Measurements from ENCODE around the gene ADGRV1.

The ADGRV1 gene

DNA sequence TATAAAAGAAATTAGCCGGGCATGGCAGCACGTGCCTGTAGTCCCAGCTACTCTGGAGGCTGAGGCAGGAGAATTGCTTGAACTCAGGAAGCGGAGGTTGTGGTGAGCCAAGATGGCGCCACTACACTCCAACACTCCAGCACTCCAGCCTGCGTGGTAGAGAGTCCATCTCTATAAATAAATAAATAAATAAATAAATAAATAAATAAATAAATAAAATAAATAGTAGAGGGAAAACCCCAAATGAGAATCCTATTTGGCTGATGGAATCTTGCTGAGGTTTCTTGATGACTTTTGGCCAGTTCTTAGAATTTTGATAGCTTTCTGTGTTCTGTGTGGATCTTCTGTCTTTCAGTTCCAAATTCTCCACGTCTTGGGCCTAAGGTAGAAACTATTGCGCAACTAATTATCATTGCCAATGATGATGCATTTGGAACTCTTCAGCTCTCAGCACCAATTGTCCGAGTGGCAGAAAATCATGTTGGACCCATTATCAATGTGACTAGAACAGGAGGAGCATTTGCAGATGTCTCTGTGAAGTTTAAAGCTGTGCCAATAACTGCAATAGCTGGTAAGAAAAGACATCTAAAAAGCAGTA, 126.9 kb downstream of the ADGRV1 start (continued):
- TF ChIP-seq ZBTB1 (tag by site-specific recombination; IDR thresholded peaks at IDR 0.05): no peak
- TF ChIP-seq ZNF560 (tag by site-specific recombination; IDR thresholded peaks at IDR 0.05; ENCODE audit: borderline replicate concordance): peak; percentile 43; the same call in 1 of the 2 replicates
- TF ChIP-seq ZNF558 (tag by site-specific recombination; IDR thresholded peaks at IDR 0.05): peak; percentile 73
- no peak for TF ChIP-seq ZNF19 (tag by site-specific recombination; IDR thresholded peaks at IDR 0.05; ENCODE audit: low read depth)
- 0 out of 2 replicates have a peak, but pooled peaks have one; percentile 14 for TF ChIP-seq ZNF530 (tag by site-specific recombination; IDR thresholded peaks at IDR 0.05; ENCODE audit: low read depth)
- TF ChIP-seq ZNF274 (IDR thresholded peaks at IDR 0.05; ENCODE audit: low read length): no peak
- no peak for TF ChIP-seq ZNF274 (tag by site-specific recombination; IDR thresholded peaks at IDR 0.05; ENCODE audit: borderline replicate concordance)
- TF ChIP-seq ZNF140 (tag by site-specific recombination; IDR thresholded peaks at IDR 0.05): peak; percentile 61; the same call in 1 of the 2 replicates
- no peak for TF ChIP-seq ZNF658 (tag by site-specific recombination; IDR thresholded peaks at IDR 0.05)
- no peak for TF ChIP-seq ZNF239 (tag by site-specific recombination; IDR thresholded peaks at IDR 0.05)
- no peak for TF ChIP-seq ZNF138 (tag by site-specific recombination; IDR thresholded peaks at IDR 0.05; ENCODE audit: borderline replicate concordance)
- 0 out of 2 replicates have a peak, but pooled peaks have one; percentile 36 for TF ChIP-seq ZNF266 (tag by site-specific recombination; IDR thresholded peaks at IDR 0.05; ENCODE audit: low read depth)
- no peak for TF ChIP-seq ZNF366 (tag by site-specific recombination; conservative IDR thresholded peaks at IDR 0.05)
- TF ChIP-seq, protein P1, sequence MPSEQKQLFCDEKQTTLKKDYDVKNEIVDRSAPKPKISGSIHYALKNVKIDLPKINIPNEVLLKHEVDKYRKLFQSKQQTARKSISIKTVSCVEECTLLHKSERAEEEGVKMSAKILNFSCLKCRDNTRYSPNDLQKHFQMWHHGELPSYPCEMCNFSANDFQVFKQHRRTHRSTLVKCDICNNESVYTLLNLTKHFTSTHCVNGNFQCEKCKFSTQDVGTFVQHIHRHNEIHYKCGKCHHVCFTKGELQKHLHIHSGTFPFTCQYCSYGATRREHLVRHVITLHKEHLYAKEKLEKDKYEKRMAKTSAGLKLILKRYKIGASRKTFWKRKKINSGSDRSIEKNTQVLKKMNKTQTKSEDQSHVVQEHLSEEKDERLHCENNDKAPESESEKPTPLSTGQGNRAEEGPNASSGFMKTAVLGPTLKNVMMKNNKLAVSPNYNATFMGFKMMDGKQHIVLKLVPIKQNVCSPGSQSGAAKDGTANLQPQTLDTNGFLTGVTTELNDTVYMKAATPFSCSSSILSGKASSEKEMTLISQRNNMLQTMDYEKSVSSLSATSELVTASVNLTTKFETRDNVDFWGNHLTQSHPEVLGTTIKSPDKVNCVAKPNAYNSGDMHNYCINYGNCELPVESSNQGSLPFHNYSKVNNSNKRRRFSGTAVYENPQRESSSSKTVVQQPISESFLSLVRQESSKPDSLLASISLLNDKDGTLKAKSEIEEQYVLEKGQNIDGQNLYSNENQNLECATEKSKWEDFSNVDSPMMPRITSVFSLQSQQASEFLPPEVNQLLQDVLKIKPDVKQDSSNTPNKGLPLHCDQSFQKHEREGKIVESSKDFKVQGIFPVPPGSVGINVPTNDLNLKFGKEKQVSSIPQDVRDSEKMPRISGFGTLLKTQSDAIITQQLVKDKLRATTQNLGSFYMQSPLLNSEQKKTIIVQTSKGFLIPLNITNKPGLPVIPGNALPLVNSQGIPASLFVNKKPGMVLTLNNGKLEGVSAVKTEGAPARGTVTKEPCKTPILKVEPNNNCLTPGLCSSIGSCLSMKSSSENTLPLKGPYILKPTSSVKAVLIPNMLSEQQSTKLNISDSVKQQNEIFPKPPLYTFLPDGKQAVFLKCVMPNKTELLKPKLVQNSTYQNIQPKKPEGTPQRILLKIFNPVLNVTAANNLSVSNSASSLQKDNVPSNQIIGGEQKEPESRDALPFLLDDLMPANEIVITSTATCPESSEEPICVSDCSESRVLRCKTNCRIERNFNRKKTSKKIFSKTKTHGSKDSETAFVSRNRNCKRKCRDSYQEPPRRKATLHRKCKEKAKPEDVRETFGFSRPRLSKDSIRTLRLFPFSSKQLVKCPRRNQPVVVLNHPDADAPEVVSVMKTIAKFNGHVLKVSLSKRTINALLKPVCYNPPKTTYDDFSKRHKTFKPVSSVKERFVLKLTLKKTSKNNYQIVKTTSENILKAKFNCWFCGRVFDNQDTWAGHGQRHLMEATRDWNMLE (tag by site-specific recombination; conservative IDR thresholded peaks at IDR 0.05; ENCODE audit: low read depth): peak; percentile 90
- peak; percentile 87 for TF ChIP-seq ZNF555 (tag by site-specific recombination; conservative IDR thresholded peaks at IDR 0.05)
- TF ChIP-seq HOXD13 (CRISPR knock-in tag; IDR thresholded peaks at IDR 0.05; ENCODE audit: borderline replicate concordance): no peak
- TF ChIP-seq PATZ1 (tag by site-specific recombination; IDR thresholded peaks at IDR 0.05): no peak
- no peak for TF ChIP-seq HOXA7 (CRISPR knock-in tag; IDR thresholded peaks at IDR 0.05; ENCODE audit: borderline replicate concordance)
- no peak for TF ChIP-seq REPIN1 (tag by site-specific recombination; IDR thresholded peaks at IDR 0.05; ENCODE audit: low read depth)
- TF ChIP-seq ZNF174 (tag by site-specific recombination; IDR thresholded peaks at IDR 0.05): no peak
- TF ChIP-seq ZNF843 (tag by site-specific recombination; IDR thresholded peaks at IDR 0.05): no peak
- TF ChIP-seq ZNF777 (tag by site-specific recombination; IDR thresholded peaks at IDR 0.05; ENCODE audit: borderline replicate concordance): no peak
- TF ChIP-seq EGR2 (tag by site-specific recombination; IDR thresholded peaks at IDR 0.05; ENCODE audit: low read depth): no peak
- TF ChIP-seq ZNF580 (tag by site-specific recombination; IDR thresholded peaks at IDR 0.05): 0 out of 2 replicates have a peak, but pooled peaks have one; percentile 44
- TF ChIP-seq ZNF830 (tag by site-specific recombination; IDR thresholded peaks at IDR 0.05; ENCODE audit: low read depth): no peak
- TF ChIP-seq ZNF391 (tag by site-specific recombination; IDR thresholded peaks at IDR 0.05; ENCODE audit: borderline replicate concordance, low read depth): no peak
- TF ChIP-seq, protein P2, sequence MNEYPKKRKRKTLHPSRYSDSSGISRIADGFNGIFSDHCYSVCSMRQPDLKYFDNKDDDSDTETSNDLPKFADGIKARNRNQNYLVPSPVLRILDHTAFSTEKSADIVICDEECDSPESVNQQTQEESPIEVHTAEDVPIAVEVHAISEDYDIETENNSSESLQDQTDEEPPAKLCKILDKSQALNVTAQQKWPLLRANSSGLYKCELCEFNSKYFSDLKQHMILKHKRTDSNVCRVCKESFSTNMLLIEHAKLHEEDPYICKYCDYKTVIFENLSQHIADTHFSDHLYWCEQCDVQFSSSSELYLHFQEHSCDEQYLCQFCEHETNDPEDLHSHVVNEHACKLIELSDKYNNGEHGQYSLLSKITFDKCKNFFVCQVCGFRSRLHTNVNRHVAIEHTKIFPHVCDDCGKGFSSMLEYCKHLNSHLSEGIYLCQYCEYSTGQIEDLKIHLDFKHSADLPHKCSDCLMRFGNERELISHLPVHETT (tag by site-specific recombination; IDR thresholded peaks at IDR 0.05): no peak
- TF ChIP-seq ZNF214 (tag by site-specific recombination; IDR thresholded peaks at IDR 0.05; ENCODE audit: borderline replicate concordance): no peak
- TF ChIP-seq ZNF654 (tag by site-specific recombination; IDR thresholded peaks at IDR 0.05; ENCODE audit: low read depth): peak; percentile 29; the same call in 1 of the 2 replicates
- no peak for TF ChIP-seq SCRT1 (tag by site-specific recombination; IDR thresholded peaks at IDR 0.05; ENCODE audit: borderline replicate concordance)
- no peak for TF ChIP-seq PRDM1 (tag by site-specific recombination; IDR thresholded peaks at IDR 0.05)
